Stimulated activated CD8-positive, alpha-beta memory T cell treated with anti-CD3 and anti-CD28 coated beads, Interleukin-4, amount 100 ng/mL, for 4 hours (primary cell): ENCODE measurements around the gene TRIO.

Experiments used
- DNase-seq, 2 donors: peaks; one replicate each; pipeline ENCODE4 v3.0.0-alpha.2; 2020; ENCODE audit warnings: low read depth in 2 of 2, low spot score in 1 of 2

Gene TRIO

DNA sequence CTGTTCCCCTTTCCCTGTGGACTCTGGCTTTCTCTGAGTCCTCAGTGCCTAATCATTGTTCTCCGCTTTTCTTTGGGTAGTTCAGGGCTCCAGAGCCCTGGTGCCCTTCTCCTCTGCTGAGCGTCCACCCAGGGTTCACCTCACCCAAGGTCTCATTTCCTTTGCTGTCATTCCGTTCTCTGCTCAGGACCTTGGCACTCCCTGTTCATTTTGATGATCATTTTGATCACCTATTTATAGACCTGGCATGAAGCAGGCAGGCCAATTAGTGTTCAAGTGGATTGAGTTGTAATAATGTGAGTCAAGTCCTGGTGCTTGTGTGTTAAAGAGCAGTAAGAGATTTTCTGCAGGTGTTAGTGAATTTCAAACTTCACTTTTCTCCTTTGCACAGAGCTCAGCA, 3.6 kb downstream of the TRIO start:
- no peak for DNase-seq

DNA sequence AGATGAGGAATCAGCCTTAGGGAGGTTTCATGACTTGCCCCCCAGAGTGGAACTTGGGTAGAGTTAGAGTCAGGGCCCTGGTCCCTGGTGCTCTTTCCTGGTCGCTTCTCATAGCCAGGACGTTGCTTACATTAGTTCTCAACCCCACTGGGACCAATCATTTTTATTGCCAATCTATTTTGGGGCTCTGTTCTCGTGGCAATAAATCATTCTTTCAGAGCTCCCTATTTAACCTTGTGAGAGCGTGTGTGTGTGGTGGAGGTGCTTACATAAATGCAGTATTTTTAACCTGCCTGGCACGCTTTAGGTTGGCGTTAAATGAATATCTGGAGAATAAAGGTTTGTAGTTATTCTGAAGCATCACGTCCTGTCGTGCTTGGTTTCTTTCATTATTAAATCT, 4.1 kb downstream of the TRIO start:
- DNase-seq: no peak

DNA sequence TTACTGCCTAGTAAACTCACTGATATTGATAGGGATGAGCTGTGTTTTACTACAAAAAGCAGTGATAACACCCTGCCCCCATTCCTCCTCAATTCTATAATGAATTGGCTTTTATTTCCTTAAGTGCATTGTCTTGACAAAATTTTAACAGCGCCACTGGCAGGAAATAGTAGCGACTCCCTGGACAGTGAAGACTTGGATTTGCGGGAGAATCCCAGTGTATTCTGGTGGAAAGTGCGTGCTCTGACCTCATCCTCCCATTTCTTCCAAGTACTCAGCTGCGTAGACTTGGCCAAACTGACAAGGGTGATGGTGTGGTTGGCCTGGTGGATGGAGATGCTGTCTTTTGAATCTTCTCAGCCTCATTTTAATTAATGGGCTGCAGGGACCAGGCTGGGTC, 5.3 kb downstream of the TRIO start:
- DNase-seq: no peak

DNA sequence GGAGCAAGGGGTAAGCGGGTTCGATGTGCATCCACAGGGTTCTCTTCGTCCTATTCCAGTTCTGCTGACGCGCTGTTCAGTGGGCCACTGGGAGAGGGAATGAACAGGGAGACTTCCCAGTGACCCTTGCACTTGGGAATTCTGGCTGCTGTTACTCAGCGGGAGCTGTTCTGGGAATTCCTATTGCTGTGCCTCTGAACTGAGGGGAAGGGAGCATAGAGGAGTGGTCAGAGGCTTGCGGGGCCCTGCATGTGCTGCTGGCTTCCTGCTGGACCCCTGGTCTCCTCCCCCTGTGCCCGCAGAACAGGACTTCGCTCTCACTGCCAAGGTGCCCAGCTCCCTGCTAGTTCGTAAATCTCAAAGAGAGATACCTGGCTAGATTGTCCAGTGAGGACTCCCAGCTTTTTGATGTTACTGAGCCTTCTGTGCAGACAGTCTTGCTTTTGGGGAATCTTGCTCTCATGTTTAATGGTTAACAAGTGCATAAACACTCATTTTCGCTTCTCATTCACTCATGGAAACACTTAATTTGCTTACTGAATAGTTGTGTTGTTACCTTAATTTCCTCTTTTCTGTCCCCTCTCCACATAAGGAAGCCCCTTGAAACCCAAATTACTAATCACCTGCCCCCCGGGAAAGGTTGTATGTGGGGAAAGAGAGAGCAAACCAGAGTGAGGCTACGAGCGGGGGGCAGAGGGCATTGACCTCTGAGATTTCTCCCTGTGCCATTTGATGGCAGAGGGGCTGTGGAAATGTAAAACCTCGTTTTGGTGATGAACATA, 5.9 kb downstream of the TRIO start:
- DNase-seq: no peak

DNA sequence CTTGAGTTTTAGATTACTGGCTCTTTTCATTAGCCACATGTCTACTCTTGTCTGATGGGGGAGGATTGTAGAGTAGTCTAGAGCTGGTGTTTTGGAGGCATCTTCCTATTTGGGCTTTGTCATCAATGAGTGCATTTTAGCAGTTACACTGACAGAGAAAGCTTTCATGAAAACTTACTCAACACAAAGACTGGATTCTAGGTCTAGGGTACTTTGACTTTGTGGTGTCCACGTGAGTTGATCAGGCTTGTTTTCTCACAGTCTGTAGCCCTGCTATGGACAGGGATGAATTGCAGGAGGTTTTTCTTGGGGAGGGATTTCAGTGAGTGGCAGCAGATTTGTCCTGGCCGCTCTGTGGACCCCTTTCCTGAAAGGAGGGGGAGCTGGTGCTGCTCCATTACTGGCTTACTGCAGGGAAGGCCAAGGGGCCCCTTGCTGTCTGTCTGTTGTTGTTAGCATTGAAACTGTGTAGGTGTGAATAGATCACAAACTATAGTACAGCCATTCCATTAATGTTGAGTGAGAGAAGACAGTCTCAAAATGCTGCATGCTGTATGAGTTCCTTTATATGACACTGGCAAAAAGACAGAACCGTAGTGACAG, 6.6 kb downstream of the TRIO start:
- no peak for DNase-seq

DNA sequence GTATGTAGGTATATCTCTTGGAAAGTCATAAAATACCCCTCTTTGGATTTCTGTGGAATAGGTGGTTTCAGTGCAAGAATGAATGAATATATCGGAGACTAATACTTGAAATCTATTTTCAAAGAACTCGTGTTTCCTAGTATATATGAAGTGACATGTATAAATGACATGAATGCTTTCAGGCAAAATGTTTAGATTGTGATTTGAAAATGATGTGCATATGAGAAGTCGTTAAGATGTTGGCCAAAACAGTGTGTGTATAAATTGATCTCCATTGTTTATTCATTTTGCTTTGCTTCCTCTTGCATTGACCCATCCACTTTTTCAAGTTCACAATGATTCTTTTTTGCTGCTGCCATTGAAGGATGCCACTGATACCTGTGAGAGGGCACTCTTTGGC, 8.3 kb downstream of the TRIO start:
- no peak for DNase-seq

DNA sequence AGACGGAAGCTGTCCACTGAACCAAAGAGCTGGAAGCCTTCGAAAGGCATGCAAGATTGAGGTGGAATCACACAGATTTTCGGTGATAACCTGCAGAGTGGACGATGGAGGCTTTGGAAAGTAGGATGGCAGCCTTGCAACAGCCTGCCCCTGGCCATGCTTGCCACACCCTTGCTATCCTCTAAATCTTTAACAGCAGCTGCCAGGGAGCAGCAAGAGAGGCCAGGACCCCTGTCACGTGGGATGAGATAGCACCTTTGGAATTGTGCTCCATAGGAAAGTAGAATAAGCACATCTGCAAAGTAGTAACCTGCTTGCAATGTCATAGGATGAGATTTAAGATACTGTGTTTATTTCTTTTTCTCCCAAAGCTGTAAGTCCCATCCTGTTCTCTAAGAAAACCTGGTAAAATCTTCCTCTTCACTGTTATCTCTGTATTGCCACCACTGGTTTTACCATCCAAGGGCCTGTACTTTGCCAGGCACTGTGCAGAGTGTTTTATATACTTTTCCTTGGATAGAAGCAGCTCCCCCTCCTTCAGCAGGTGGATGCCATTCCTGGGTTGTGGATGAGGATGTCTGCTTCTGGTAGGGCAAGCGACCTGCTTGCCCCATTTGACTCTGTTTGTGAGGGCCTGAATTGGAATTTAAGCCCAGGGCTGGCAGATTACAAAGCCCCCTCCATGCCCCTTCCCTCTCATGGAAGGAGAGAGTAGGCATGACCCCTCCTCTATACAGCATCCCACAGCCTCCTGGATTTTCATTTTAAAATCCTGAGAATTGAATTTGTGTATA, 10.1 kb downstream of the TRIO start:
- no peak for DNase-seq

DNA sequence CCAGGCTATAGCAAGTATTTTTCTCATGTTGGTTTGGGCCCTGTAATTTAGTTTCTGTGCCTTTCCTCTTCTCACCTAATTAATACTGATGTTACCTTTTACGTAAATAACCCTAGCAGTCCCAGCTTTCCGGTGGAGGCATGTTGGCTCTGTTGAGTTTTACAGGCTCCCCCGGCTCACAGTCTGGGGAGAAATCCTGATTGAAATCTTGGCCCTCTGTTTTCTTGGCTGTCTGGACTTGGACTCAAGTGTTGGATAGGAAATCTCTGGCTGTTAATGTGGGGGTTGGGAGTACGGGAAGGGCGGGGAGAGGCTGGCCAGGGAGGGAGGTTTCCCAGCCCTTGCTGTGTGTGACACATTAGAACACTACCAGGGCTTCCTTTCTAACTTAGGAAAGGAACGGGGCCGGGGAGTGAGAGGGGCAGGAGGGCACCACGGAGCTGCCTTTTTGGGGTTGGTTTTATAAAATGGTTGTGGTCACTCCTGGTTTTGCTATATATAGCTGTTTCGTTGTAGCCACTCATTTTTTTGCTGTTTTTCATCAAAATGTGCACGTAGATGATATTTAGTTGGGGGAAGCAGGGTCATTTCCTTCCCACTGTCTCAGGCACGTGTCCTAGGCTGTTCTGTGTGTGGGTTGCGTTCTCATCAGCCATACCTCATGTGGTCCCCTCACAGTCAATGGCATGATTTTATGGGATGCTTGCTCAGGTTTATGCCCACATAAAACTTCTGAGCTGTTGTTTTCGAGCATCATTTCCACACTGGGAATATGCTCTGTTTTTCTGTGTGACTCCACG, 11.0 kb downstream of the TRIO start:
- DNase-seq: no peak

DNA sequence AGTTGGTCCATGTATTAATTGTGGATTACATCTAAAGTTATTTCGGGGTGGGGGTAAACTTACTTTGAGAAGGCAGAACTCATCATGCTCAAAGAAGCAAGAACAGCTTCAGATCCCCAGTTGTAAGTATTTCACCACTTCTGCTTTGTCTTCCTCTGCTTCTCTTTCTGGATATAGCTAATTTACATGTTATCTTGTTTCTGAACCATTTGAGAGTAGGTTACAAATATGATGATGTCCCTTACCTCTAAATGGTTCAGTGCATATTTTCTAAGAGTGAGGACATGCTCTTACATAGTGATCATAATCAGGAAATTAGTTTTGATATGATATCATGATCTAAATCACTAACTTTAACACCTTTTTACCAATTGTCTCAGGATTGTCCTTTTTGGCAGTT, 11.9 kb downstream of the TRIO start:
- no peak for DNase-seq

DNA sequence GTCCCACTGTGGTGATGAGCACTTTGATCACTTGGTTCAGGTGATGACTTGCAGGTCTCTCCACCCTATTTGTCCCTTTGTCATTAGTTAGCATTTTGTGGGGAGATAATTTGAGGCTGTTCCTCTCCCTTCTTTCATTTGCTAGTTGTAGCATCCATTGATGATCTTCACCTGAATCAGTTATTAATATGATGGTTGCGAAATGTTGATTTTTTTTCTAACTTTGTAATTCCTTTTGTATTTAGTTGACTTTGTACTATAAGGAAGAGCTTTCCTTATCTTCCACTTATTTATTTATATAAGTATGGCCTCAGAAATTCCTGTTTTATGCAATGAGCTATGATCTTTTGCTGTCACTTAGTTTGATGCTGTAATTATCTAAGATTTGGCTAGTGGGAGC, 12.6 kb downstream of the TRIO start:
- no peak for DNase-seq

DNA sequence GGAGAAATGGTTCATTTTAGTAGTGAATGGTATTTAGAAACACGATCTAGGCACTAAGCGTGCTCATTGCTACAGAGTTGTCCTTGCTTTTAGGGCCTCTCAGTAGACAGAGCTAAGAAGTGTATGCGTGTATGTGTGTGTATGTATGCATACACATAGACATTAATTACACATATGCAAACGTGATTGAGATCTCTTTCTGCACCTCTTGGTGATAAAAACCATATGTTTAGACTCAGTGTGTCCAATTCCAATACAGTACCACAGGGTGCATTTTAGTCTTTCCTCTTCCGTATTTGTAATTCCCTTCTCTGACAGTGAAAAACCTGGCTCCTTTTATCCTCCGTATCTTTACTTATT, 13.1 kb downstream of the TRIO start:
- no peak for DNase-seq

DNA sequence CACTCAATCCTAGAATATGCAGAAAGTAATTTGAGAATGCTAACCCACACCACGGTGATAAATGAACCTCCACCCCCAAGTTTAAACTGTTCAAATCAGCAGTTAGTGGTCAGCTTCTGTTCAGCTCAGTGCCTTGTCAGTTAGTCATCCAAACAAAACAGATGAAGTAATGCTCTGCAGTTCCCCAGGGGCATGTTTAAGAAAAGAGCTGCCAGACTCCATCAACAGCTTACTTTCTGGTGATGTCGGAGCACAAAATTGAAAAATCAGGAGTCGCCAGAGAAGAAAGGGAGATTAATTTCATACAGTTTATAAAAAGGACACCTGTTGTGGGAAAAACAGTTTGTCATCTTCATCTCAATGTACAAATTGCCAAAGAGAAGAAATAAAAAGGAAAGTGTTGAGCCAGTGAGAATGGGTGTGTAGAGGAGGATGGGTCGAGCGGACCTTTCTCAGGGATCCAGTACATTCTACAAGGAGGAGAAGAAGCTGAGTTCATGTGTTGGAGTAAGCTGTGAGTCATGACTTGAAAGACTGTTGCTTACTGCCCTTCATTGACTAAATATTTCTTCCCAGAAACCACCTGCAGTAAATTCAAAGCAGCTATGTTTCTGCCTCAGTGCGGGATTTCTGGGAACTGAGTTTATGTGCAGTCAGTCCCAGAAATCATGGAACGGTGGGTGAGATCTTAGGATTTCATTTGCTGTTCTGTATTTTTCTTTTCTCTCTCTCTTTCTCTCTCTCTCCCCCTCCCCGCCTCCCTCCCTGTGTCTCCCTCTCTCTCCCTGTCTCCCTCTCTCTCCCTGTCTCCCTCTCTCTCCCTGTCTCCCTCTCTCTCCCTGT, 13.7 kb downstream of the TRIO start:
- DNase-seq: no peak

DNA sequence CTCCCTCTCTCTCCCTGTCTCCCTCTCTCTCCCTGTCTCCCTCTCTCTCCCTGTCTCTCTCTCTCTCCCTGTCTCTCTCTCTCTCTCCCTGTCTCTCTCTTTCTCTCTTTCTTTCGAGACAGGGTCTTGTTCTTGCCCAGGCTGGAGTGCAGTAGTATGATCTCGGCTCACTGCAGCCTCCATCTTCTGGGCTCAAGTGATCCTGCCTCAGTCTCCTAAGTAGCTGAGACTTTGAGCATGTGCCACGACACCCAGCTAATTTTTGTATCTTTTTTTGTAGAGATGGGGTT, 14.3 kb downstream of the TRIO start:
- DNase-seq: no peak

DNA sequence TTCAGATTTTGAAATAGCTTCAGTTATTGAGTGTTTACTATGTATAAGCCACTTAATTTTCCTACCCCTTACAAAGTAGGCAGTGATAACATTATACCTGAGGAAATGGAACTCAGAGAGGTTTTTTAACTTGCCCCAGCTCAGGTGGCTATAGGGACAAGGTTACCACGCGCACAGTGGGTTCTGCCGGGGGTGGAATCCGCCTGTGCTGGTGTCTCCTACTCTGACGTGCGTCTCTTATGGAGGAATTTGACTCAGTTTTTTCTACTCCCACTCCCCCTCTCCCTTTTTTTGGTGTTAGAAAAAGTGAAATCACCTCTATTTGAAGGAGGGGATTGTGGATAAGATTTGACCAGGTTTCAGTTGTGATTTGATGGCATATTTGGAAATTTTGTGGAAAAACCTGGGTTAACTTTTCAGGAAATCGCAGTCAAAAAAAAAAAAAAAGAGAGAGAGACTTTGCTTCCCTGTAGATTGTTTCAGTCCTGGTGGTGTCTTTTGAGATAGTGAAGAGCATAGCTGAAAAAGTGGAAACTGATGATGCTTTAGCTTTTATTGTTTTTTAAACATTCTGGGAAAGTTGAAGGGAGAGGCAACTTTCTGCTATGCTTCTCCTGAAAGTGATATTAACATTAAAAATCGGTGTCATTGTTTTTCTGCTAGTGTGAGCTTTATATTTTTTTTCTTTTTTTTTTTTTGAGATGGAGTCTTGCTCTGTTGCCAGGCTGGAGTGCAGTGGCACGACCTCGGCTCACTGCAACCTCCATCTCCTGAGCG, 15.9 kb downstream of the TRIO start:
- no peak for DNase-seq

DNA sequence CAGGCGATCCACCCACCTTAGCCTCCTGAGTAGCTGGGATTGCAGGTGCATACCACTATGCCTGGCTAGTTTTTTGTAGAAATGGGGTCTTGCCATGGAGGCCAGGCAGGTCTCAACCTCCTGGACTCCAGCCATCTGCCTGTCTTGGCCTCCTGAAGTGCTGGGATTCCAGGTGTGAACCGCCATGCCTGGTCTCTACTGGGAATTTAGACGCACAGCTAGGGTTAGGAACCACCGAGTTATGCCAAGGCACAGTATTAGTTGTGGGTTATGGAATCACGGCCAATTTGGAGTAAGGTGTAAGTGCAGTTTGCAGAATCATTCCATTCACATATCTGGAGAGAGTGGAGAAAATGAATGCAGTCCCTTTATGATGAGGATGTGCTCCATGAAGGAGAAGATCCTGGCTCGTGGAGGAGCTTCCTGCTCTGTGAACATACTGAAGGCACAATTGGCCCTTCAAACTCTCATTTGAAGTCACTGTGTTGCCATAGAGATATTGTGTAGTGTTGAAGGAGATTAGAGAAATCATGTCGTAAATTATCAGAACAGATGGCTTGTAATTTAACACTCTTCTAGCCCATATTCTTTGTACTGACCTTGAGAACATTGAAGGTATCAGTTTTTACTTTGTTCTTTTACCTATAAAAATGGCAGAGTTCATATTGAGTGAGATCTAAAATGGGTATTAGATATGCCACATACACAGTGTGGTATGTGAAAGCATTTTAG, 18.8 kb downstream of the TRIO start:
- no peak for DNase-seq

DNA sequence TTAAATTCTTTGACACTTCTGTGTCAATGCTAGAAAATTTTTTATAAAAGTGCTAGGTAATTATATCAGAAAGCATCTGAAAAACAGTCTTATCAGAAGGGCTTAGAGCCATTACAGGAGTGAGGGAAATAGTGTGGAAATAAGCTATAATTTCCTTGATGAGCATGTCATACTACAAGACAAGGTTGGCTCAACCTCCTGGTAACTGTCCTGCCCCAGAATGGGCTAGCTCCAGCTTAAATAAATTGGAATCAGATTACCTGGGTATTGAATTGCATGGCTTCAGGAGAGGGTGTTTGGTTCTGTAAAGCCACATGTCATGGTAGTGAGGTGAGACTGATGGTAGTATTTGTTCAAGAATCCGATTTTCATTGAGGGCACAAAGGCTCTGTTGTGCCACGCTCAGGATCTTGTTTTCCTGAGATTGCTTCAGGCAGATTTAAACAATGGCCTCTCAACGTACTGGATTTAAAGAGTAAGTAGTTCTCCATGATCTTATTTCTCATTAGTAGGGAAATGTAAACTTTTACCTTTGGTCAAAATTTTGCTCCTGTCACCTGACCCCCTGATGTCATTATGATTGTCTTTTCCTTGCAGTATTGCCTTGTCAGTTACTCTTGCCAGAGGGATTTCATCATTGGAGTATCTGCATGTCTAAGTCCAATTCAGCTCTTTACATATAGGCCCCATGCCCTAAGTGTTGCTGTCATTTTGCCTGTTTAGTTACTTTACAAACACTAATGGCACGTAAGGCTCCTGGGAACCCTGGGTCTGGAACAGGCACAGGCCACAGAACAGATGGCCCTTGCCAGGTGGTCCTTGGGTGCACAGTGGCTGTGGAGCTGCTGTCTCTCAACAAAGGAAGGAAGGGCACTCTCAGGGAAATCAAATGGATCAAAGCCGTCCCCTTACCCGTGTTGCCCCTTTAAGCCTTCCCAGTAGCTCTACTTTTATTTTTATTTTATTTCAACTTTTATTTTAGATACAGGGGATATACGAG, 21.3 kb downstream of the TRIO start:
- no peak for DNase-seq

DNA sequence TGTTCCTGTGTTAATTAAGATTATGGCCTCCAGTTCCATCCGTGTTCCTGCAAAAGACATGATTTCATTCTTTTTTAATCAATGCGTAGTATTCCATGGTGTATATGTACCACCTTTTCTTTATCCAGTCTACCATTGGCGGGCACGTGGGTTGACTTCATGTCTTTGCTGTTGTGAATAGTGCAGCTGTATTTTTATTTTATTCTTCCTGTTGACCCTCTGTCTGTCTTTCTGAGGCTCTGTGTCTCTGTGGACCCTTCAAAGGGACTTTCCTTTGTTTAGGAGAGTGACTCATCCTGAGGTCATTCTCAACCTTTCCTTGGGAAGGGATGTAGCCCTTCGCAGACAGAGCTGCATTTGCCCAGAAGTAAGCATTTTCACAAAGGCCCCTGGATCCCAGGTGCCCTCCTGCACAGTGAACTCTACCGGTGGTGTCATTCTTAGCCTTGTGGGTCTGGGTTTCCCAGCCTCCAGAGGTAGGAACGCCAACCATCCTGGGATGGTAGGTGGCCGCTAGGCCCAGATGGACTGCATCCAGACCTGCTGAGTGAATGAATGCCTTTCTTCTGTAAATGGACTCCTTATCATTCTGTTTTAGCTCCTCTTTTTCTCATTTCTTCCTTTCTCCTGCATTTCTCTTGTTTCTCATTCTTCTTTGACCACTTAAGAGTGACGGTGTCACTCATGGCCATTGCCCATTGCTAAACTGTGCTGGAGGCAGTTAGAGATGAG, 22.4 kb downstream of the TRIO start:
- DNase-seq: no peak

DNA sequence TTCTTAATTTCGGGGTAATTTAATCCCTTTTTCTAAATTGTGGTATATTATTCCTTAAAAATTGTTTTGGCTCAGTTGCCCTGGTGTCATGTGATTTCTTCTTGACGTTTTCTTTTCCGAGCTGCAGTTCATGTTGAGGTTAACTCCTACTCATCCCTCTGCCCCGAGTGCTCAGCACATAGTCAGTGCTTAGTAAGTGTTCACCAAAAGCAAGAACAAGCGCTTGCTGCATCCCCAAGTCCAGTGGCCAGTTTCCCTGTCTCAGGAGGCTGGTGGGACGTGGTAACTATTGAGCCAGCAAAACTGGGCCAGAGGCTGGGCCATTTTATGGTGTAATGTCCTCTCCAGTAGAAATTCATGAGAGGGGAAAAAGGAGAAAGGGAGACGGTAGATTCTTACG, 23.3 kb downstream of the TRIO start:
- no peak for DNase-seq
